GM18861 (cell line): ENCODE measurements around the gene PRDM1.
A peak's percentile ranks its signal among the peaks of the same experiment; 100 is the strongest.

Experiments used
- ATAC-seq: cut with Tn5 transposase; IDR thresholded peaks from one replicate; pipeline ENCODE4 v1.9.1; 2021; ENCODE audit not compliant: unreplicated experiment

The PRDM1 gene

DNA sequence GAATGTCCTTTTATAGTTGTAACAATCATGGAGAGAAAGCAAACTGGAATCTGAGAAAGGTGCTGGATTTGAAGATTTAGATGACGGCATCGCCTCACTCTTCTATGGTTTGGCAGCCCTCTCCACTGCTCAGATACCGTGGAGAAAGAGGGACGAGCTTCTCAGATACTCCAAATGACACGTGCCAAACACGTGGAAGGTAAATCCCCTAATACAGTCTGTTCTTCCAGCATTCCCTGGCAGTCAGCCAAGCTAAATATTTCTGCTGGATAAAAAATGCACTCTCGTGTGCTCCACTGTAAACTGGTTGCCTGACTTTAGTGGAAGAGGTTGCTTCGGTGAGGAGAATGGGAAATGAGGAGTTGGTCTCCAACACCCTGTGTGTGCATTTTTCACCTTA is 16.7 kb upstream of the PRDM1 start:
- no peak for ATAC-seq

DNA sequence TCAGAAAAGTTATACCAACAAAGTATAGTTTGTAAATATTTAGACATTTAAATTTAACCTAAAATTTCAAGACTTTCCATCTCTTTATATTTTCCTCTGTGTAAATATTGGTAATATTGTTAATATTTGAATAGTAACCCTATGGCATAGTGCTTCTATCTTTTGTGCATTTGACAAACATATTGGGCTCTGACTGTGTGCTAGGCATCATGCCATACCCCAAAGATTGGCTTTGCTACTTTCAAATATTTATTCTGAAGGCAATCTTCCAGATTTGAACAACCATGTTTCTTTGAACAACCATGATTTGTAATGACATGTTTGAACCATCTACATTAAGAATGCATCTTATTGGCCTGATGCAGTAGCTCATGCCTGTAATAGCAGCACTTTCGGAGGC is 15.5 kb upstream of the PRDM1 start:
- ATAC-seq = no peak

DNA sequence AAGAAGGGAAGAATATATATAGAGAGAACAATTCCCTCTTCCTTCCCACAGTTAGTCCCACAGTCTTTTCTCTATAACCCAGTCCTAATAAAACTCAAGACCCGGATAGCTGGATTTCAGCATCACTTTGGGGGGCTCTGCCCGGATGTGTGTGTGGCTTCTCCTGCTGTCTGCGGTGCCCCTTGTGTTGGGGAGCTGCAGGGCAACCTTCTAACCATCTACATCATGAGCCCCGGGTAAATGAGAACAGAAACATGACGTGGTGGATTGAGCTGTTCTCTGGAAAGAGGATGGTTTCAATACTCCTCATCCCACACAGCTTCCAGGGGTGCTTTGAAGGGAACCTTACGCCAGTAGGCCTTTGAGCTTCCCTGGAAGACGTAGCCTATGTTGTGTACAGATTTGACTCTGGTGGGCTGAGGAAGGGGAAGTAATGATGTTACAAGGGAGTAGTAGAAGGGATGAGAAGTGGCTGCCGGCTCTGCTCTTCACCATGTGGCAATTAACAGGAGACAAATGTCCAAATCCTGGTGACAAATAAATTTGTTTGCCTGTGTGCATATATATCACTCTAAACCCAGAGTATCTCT is 13.5 kb upstream of the PRDM1 start:
- no peak for ATAC-seq

GRCh38 chr6:106074146-106074545 is 12.0 kb upstream of the PRDM1 start:
- no peak for ATAC-seq

- no peak for ATAC-seq
Measured at GRCh38 chr6:106076139-106076538, 10.0 kb upstream of the PRDM1 start.

GRCh38 chr6:106077170-106077569 is 9.0 kb upstream of the PRDM1 start:
- ATAC-seq = no peak

- no peak for ATAC-seq
Measured at GRCh38 chr6:106077881-106078280, 8.3 kb upstream of the PRDM1 start.

DNA sequence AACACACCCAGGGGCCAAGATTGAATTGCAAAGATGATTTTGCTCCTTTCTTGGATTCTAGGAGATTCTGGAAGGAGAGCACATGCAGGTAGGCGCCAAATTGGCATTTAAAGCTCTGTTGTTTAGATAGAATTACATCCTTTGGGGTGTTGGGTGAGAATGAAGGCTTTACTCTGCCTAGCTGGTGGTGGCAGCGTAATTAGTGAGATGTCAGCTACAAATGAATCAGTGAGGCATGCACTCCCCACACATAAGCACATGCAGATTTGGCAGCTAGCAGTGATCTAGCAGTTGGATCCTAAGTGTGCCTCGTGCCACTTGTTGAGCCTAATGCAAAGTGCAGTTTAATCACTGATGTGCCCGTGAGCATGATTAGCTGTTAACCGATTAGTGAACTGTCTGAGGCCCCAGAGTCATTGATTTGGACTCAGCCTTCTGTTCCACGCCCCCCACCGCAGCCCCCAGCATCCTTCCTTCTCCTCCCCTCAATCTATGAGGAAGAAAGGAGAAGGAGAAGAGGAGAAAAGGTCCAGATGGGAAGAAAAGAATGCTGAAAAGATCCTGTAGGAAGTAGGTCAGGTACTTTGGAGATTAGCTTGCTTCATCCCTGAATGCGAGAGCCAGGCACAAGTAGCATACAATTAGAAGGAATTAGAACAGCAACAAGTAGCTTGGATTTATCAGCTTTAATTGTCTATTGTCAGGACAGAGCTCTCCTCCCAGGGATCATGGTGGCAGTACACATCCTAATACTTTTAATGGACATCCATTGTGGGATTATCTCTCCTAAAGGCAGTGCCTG is 6.0 kb upstream of the PRDM1 start:
- ATAC-seq = no peak

- ATAC-seq = no peak
Measured at GRCh38 chr6:106080763-106081095, 5.4 kb upstream of the PRDM1 start.

DNA sequence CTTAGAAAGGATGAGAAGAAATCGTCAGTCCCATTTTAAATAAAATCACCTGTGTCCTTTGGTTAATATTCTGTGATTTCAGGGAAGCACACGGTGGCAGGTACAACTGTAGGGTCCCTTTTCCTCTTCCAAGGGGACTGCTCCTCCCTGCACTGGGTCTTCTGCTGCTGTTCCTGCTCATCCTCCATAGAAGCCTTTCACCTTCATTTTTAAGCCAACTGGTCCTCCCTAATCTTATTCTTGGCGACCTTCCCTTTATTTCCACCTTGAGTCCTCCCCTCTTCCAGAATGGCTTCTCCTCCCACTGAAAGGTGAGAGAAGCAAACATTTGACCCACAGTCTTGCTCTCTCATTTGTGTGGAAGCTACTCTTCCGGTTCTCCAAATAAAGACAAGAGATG is 4.4 kb upstream of the PRDM1 start:
- no peak for ATAC-seq

DNA sequence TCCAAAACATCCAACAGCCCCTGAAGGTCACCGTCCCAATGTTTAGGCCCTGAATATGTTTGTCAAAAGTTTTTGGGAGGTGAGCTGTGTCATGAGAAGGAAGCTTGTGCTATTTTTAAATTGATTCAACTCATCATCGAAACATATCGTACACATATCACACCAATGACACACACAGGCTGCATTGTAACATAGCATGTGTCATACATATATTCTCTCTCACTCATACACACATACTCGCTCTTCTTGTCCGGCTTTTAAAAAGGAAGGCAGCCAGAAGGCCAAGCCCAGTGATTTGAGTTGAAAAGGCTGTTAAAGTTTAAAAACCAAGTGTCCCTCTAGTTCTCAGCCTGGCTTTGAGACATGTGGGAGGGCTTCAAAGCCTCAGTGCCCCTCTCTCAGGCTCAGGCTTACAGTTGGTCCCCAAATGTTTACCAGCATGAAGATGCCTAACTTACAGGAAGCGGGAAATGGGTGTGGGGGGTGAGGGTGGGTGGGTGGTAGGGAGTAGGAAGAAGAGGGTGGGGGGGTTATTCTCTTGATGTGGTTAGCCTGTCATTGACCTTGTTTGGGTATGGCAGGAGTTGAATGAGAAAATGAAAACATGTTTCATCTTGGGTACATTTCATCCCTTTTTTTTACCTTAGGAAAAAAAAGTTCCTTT is 3.3 kb upstream of the PRDM1 start:
- ATAC-seq = no peak

DNA sequence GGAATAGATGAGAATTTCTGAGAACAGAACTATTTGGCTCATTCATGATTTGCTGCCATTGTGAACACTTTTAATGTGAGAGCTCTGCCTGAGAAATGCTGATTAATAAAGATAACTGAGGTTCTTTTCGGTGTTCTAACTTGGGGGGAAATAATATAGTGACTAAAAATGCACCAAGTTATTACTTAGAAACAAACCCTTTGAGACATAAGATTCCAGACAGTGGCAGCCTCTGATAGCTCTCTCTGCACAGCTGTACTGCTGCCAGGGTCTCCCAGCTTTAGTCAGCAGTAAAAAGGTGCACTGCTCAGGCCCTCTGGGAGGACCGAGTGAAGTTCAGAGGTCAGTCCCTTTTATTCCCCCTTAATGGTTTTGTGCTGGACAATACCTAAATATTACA is 2.5 kb upstream of the PRDM1 start:
- no peak for ATAC-seq

DNA sequence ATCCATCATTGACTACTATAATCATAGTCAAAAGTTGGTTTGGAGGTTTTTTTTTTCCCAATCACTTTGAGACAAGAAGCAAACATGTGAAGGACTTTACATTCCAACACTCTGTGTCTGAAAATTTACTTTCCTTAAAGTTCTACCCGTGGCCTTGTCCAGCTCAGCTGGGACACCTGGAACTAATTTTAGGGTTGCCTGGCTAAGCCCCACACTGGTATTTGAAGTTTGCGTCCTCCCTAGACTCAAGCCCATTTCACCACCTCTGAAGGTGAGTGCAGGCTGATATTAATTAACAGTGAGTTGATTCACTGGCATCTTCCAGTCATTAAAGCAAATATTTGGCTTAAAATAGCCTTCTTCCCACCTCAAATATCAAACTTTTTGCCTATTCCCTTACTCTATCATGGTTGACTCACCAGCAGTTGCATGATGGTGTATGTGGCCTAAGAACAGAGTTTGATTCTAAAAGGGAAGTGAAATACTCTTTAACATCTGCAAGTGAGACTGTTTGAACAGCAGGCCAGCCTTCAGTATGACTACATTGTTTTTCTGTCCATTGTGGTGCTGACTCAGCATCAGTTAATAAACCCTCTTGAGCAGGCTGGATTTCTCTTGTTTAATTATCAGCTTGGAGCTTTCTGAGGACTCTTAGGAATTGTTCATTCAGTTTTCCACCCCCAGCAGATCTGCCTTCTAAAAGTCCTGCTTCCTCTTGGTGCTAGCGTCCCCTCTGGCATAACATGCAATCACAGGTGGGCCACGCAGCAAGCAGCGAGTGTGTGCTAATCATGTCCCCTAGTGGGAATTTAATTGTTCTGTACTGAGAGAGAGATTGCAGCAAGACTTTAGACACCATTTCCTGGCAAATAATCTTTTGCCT is 1.8 kb upstream of the PRDM1 start:
- peak; percentile 71 for ATAC-seq

GRCh38 chr6:106084989-106085691 is 996 bp upstream of the PRDM1 start:
- no peak for ATAC-seq

- no peak for ATAC-seq
Measured at GRCh38 chr6:106085692-106085983, 498 bp upstream of the PRDM1 start.

DNA sequence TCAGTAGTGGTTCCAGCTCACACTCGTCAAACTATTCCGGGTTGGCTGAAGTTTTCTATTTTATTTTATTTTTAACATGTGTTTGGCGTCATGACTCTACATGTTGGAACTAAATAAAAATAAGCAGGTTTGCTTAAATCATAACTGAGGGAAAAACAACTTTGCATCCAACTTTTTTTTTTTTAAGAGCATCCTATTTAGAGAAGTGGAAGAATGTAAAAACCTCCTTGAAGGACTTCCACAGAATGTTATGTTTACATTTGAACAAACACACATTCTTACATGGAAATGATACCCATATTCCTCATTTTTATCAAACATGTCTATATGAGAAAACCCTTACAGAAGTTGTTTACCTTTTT is 659 bp downstream of the PRDM1 start:
- no peak for ATAC-seq

GRCh38 chr6:106087548-106088325 is 1.6 kb downstream of the PRDM1 start:
- no peak for ATAC-seq

DNA sequence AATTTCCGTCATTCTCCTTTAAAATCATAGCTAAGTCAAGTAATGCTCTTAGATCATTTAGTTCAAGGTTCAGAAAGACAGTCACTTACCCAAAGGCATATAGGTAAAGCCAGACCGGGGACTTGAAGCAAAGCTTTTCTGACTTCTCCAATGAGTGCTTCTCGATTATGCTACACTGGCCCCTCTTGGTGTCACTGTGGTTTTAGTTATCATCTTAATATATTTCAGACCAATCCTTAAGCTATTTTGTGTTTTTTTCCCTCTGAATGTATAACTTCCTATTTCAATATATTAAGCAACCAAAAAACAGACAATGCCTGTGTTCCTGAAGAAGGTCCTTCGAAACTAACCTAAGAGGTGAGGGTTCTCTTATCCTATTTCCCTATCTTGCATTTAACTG is 3.9 kb downstream of the PRDM1 start:
- ATAC-seq = peak; percentile 23

- ATAC-seq = no peak
Measured at GRCh38 chr6:106092279-106092678, 6.1 kb downstream of the PRDM1 start.

GRCh38 chr6:106094261-106094963 is 8.3 kb downstream of the PRDM1 start:
- no peak for ATAC-seq
